Hepatic stellate cell (primary cell): Measurements from ENCODE around the gene TMEM212.
"Not testable (repeated sequence)": the region's sequence is repeated elsewhere in the genome, so short reads cannot be mapped to it uniquely, and the experiment has no call there.

Experiments
- DNase-seq: peaks from one replicate; pipeline ENCODE4 v3.0.0; 2011; ENCODE audit warnings: low spot score

The TMEM212 gene

DNA sequence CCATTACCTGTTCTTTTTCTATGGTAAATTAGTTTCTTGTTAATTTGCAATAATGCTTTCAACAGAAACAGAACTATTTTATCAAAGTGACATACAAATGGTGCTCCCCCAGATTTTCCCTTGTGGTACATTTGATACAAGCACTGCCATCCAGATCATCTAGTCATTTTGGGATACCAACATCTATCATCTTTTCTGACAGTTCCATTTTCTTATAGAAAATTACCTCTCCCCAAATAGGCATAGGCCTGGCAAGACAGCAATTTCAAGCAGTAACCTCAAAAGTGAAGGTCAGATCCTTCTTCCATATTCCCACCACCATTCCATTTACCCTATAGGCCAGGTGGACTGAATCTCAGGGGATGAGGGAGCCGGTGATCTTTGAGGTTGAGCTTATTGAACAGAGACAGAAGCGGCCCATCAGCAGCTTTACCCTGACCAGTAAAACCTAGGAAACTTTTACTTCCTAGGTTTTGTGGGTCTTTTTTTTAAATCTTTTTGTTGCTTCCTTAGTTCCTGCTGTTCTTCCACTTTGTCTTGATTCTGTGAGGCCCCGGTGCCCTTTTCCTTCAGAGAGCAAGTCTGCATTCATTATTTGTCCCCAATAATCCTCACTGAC is 29.8 kb upstream of the TMEM212 start:
- DNase-seq, result no peak

DNA sequence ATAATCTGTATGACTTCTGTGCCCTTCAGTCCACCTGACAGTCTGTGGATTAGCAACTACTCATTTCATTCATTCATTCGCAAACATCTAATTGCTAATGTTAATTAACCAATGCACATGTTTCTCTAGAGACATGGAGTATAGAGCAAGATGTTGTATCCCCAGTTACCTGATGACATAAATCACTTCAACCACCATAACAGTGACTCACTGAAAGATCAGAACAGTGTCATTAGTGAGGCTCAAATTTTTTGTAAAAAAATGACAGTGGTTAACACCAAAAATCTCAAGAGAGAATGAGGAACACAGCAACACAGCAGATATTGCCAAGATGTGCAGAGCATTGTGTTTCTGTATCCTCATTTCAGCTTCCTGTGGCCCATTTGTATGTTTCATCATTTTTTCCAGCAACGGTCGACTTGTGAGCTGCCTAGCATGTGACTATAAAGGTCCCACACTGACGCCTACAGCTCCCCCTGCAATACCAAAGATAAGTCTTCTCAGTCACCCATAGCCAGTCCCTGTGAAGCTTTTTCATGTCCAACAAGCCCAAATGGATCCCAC is 29.2 kb upstream of the TMEM212 start:
- no peak for DNase-seq

DNA sequence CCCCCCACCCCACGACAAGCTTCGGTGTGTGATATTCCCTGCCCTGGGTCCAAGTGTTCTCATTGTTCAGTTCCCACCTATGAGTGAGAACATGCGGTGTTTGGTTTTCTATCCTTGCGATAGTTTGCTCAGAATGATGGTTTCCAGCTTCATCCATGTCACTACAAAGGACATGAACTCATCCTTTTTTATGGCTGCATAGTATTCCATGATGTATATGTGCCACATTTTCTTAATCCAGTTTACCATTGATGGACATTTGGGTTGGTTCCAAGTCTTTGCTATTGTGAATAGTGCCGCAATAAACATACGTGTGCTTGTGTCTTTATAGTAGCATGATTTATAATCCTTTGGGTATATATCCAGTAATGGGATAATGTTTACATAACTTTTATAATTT is 28.5 kb upstream of the TMEM212 start:
- DNase-seq, result not testable (repeated sequence)

DNA sequence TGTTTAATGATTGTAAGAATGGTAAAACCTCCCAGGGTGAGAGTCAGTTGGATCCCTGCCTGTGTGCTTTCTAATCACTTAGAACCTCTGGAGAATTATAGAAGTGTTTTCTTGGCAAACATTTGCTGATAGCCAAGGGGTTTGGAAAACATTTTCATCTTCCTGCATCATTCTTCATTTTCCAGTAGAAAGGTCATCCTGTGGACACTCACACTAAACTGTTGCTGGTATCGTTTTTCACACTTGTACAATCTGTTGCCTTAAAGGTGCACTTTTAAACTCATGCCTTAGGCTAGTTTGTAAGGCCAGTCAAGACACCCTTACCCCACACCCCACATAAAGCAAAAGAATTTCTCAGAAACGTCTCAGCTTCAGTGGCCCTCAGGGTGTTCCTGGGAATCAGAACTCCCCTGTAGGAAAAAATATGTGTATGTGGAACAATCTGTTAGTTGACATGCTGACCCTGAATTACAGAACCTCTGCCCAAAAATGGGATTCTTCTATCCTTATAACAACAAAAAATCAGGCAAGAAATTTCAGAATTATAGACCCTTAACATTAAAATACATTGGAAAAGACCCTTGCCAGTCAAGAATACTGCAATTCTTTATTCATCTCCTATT is 27.1 kb upstream of the TMEM212 start:
- no peak for DNase-seq

DNA sequence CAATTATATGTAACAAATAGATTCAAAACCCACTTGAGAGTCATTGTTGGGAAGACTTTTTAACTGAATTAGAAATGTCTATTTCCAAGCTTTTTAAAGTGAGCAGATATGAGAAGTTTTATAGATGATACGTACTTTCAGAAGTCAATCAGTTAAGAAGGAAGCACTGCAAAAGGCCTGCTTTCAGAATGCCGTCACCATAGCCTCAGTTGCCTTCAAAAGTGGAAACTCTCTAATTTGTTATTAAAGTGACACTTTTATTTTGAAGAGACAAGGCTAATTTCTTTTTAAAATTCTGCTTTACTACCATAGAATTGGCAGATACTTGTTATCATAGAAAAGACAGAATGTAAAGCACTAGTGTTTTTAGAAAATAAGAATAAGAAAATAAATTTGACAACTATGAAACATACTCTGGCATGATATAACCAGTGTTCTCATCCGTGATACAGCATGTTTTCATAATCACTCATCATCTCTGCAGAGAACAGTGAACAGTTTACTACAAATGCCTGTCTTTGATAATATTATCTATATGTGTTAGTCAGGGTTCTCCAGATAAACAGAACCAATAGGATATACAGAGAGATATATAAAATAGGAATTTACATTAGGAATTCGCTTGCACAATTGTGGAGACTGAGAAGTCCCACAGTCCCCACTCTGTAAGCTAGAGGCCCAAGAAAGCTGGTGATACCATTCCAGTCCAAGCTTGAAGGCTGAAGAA is 25.9 kb upstream of the TMEM212 start:
- DNase-seq, result no peak

DNA sequence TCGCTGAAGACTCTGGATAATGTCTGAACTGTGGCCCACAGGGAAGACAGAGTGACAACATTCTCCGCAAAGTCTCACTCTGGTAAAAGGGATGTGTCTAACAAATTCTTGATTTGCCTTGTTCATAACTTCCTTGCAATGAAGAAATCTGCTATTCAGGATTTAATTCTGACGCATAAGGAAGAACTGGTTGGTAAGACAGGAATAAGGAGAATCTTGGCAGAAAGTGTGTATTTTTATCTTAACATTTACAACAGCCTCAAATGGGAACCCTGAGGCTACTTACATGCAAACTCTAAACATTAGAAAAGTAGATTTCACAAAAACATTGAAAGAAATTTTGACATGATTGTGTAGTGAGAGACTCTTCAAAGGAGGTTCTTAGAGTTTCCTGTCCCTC is 22.1 kb upstream of the TMEM212 start:
- no peak for DNase-seq

DNA sequence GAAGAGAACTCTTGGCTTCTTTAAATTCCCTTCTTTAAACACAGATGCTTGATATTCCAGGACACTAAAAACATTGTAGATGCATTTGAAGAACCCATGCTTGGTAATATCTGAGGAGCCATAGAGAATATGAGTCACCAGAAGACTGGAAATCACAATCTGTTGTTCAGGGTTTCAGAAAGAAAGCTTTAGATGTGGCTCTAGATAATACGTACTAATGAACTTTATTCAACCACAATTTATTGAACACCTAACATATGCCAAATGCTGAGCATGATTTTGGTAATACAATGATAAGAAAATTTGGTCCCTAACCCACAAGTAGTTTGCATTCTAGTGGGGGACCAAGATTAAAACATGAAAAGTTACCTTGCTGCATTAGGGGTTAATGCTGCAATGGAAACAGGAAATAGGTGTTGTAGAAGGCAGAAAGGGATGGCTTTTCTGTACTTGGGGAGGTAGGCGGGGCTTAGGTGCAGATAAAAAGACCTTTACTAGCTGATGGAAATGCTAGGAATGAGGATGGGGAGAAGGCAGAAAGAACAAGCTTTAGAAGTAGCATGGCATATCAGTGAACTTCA is 21.3 kb upstream of the TMEM212 start:
- DNase-seq, result no peak

DNA sequence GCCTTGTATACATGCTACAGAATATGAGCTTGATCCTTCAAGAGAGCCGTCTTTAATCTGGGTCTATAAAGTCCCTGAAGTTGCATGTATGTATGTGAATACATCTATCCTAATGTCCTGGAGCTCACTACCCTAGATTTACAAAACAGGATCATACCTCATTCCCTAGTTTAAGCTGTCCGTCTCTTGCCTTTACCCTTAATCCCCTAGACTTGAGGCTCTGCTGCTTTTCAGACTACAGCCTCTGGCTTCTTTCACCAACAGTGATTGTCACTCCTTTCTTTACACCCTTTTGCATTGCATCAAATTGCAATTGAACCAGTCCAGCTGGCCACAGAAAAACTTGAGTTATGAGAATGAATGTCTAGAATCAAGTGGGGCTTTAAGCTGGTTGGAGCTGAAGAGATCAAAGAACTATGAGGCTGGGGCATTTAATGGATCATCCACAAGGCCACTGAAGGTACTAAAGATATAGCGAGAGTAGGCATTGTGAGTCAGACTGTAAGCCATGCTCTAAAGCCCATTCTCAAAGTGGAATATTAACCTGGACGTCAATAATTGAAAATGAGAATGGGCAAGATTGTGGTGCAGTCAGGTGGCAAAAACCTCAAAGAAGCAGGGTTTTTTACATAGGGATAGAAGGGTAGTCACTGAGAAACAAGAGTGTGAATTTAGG is 20.6 kb upstream of the TMEM212 start:
- no peak for DNase-seq

DNA sequence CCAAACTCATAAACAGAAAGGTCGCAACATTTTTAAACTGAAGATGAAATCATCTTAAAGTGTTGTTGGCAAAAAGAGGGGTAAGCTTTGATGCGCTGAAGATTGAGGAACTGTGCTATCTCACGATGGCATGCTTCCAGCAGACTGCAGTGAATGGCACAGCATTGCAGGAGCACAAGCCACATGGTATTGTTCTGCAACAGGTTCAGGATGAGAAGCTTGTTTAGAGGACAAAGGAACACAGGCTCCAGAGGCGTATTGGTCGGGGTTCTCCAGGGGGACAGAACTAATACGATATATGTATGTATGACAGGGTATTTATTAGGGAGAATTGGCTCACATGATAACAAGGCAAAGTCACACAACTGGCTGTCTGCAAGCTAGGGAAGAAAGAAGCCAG is 19.0 kb upstream of the TMEM212 start:
- no peak for DNase-seq

DNA sequence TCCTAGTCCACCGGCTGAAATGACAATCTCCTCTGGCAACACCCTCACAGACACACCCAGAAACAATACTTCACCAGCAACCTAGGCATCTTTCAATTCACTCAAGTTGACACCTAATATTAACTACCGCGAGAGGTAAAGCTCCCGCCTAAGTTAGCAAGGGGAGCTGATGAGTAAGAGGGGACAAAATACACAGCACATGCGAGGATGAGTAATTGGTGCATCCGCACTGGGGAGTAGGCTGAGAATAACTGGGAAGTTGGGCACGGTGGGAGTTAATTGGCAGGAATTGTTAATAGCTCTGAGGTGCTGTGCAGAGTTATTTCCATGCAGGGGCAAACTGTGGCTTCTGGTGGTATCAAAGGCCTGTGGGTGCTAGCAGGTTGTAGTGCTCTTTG is 18.3 kb upstream of the TMEM212 start:
- no peak for DNase-seq

DNA sequence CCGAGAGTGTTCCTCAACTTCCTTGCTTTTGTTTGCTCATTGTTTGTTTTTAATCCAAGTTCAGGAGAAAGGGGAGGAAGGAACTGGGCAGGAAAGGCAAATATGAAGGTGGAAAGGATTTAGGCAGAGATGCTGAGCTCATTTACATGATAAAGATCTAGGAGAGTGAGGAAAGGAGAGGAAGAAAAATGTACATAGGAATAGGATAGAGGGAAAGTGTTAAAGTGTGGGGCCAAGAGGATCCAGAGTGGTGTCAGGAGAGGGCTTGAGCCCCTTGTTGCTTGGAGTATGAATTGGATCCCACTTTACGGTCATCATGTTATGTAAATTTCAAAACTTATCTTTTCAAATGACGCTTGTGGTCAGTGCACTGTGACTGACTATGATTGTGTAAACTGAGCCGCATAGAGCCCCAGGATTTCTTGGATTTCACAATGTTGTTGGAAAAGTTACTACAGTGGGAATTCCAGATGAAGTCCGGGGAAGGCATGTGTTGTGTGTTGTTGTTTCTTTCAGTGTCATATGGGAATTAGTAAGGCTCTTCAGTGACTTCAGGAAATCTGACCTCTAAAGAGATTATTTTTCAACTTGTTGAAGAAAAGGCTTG is 17.8 kb upstream of the TMEM212 start:
- DNase-seq, result no peak

DNA sequence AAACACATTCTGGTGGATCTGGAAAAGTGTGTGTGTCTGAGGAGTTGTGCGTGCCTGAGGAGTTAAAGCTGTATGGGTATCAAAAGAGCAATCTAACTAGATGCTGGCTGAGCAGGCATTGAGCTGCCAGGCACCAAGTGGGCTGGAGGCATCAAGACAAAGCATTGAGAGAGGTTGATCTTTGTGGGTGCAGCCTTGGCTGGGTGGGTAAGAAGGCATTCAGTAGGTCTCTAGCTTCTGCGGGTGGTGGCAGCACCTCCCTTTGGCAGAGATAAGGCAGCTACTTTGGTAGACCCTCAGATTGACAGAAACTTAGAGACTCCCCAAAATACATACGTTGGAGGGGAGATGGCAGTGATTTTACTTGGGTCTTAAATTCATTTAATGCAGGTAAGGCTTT is 15.8 kb upstream of the TMEM212 start:
- no peak for DNase-seq

DNA sequence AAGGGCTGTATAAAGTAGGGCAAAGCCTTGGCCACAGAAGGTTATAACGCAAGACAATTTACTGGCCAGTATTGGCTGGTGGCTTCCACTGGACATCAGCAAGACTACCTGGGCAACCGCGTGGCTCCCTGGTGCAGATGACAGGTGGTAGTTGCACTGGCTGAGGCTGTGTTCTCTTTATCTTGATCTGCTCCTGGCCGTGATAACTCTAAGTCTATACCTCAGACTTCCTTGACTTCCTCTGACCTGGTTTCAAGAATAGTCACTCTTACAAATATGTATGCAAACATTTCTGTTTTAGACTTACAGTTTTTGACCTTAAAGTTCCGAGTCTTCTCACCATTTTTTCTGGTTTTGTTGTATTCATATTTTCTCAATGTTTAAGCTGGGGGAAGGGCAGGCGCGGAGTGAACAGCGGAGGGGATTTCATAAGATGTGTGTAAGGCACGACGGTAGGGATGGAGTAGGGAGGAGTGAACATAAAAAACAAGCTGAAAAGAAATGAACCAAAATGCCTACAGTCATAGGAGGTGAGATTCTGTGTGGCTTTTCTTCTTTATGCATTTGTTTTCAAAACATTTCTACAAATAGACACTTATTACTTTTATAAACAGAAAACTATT is 15.2 kb upstream of the TMEM212 start:
- no peak for DNase-seq

DNA sequence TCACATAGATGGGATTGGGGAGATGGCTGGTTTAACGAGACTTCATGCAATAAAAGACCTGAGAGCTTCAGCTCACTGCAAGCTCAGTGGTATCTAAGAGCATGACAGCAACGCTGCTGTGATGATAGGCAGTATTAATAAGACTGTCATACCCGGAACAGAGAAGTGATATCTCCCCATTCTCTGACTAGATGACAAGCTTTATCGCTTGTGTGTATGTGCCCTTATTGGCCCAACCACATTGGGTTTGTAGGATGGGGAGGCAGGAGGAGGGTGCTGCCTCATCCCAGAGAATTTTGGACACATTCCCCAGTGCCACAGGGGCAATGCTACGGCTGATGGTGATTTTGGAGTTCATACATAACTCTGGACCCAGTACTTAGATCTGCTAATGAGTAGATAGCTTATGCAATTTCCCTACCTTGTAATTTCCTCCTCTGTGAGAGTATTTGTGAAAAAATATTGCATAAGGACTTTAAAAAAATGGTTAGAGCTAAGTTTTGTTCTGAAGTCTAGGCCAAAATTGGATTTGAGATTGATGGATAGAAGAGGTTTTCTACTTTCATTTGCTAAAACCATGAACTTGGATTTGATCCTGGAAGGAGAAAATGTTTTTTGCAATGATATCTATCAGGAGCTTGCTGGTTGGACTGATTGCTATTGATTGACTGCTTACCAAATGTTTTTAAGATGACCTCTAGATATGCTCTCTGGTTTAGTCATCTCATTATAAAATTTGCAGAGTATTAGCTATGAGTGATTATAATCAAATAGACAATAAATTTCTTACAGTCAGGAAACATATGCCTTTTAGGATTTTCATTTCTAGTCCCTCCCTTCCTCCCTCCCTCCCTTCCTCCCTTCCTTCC is 14.0 kb upstream of the TMEM212 start:
- no peak for DNase-seq

DNA sequence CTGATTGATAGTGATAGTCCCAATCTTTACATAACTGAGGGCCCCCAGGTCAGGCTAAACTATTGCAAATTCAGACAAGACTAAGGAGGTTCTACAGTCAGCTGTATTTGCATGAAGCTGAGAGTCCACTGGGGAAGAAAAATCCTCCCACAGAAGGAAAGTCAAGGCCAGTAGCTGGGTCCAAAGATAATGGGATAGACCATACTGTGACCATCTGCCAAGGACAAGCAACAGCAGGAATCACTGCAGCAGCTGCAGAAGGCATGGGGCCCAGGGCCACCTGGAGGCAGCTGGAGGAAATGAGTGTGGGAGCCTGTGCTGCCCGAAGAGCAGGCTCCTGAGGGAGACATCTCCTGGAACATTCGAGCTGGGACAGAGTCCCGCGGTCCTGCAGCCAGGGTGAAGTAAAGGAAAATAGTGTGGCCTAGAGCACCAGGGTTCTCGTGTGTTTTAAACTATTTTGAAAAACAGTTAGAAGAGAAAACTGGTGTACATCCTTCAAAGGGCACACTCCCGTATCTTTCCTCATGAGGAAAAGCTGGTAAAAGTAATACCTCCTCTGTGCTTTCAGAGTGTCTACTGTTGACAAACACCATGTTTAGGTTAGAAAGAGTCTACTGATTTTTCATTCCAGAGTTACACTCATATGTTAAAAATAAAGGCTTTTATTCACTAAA is 13.2 kb upstream of the TMEM212 start:
- peak; percentile 57 for DNase-seq

DNA sequence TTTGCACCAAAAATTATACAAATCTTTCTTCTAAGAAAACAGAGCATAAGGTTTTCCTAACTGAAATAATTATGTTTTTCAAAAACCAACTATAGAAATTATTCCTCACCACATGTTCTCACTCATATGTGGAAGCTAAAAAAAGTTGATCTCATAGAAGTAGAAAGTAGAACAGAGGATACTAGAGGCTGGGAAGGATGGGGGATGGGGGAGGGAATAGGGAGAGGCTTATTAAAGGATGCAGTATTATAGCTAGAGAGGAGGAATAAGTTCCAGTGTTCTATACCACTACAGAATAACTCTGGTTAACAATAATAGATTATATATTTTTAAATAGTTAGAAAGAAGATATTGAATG is 12.7 kb upstream of the TMEM212 start:
- DNase-seq, result no peak

DNA sequence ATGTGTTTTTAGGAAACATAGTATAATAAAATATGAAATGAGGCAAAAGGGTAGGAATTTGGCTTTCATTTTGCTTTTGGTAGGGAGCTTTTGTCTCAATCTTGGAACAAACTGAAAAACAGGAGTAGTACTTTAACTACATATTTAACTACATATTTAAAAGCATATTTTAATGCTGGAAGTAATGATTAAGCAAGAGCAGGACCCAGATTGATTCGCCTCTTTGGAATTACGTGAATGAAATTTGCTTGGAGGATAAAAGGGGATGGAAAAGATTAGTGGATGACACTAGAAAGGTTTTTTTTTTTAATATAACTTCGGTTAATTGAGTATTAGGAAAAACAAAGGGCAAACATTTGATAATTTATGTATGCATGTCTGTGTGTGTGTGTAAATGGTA is 11.2 kb upstream of the TMEM212 start:
- no peak for DNase-seq

DNA sequence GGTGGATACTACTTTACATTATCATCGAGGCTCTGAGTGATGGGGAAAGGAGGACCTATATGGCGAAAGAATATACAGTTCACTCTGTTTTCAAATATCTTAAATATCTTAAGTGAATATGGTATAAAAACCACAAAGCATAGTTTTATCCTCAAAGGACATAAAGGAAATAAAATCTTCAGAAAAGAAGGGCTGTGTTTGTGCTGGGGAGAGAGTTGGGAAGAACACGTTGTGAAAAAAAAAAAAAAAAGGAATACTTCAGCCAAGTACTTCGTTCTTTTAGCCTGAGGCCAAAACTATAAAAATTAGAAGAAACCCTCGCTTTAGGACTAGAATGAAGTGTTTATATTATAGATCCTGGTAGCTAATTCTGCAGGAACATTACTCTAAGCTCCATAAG is 10.2 kb upstream of the TMEM212 start:
- no peak for DNase-seq

DNA sequence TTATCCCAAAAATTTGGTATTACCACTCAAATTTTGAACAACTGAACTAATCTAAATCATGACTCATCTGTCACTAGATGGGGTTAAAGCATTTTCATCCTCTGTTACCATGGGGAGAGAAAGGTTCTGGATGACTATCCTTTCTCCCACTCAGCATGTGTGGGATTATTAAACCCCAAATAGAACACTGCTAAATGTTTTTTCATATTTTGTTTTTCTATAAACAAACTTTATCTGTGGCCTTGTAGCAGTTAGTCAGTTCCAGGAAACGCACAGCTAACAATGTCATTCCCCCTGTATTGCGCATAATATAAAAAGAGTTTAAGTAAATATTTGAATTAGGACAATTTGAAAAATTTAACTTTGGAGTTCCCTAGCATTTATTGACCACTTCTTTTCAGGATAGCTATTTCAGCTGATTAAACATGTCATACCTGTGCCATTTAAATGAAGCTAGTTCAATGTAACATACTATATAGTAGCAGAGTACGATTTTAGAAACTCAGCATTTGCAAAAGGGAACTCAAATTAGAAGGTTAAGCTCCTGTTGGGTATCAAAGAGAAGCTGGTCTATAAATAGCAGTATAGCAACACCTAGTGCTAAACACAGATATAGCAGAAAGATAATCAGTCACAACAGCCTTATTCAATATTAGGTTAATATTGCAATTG is 9.2 kb upstream of the TMEM212 start:
- DNase-seq, result peak; percentile 33

DNA sequence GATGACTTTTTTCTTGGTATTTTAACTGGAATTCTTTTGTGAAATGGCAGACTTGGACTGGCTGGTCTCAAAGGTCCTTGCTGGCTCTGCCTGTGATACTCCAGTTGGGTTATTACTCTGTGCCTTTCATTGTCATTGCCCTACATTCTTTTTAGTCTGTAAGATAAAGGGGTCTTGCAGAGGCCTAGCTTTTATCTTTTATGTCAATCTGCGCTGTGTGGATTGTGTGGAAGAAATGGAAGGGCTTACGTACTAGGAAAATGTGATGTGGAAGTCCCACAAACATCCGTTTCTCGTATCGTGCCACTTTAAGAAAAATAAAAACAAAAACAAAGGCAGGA is 8.7 kb upstream of the TMEM212 start:
- no peak for DNase-seq
